GM11168 (cell line): ENCODE measurements around the gene ASPM.
"Not testable (repeated sequence)": the region's sequence is repeated elsewhere in the genome, so short reads cannot be mapped to it uniquely, and the experiment has no call there.

Experiments used
- in situ Hi-C: fragments of 300-500 bp; cut with MboI; formaldehyde crosslinking; loops from one replicate; pipeline ENCODE4 v1.12.0; 2022; ENCODE audit warnings: low sequenced_read_pairs; ENCODE audit not compliant: unreplicated experiment

The ASPM gene

GRCh38 chr1:197093226-197093885 lies 53.1 kb downstream of the ASPM start:
- in situ Hi-C loops = no loop called here

GRCh38 chr1:197092491-197093023 lies 53.9 kb downstream of the ASPM start:
- in situ Hi-C loops = no loop called here

- in situ Hi-C loops = no loop called here
Observed at GRCh38 chr1:197083474-197083873, 63.0 kb downstream of the ASPM start.

GRCh38 chr1:197081117-197081753 lies 65.2 kb downstream of the ASPM start:
- in situ Hi-C loops = no loop called here

- in situ Hi-C loops = no loop called here
Observed at GRCh38 chr1:197080323-197080722, 66.1 kb downstream of the ASPM start.

GRCh38 chr1:197076585-197076984 lies 69.9 kb downstream of the ASPM start:
- in situ Hi-C loops = no loop called here

- in situ Hi-C loops = loop anchor here (25.0 kb wide), 1 partner anchor 337 kb away; no protein-coding TSS in a partner anchor
Observed at GRCh38 chr1:197073978-197074377, 72.5 kb downstream of the ASPM start.

GRCh38 chr1:197067457-197067818 lies 79.0 kb downstream of the ASPM start:
- in situ Hi-C loops = loop anchor here (25.0 kb wide), 1 partner anchor 330 kb away; no protein-coding TSS in a partner anchor

- in situ Hi-C loops = loop anchor here (25.0 kb wide), 1 partner anchor 330 kb away; no protein-coding TSS in a partner anchor
Observed at GRCh38 chr1:197066719-197067456, 79.6 kb downstream of the ASPM start, which contains the start of gene F13B. Gene F13B (minus strand): TSS chr1:197067260. CDS start chr1:197067223, 37 bp downstream.

GRCh38 chr1:197066277-197066676 lies 80.2 kb downstream of the ASPM start:
- in situ Hi-C loops = loop anchor here (25.0 kb wide), 1 partner anchor 329 kb away; no protein-coding TSS in a partner anchor

- in situ Hi-C loops = loop anchor here (25.0 kb wide), 1 partner anchor 328 kb away; no protein-coding TSS in a partner anchor
Observed at GRCh38 chr1:197065559-197065958, 80.9 kb downstream of the ASPM start.

GRCh38 chr1:197063212-197063611 lies 83.3 kb downstream of the ASPM start:
- in situ Hi-C loops = loop anchor here (25.0 kb wide), 1 partner anchor 326 kb away; no protein-coding TSS in a partner anchor

GRCh38 chr1:197062692-197063091 lies 83.8 kb downstream of the ASPM start:
- in situ Hi-C loops = loop anchor here (25.0 kb wide), 1 partner anchor 325 kb away; no protein-coding TSS in a partner anchor

GRCh38 chr1:197049100-197049499 lies 97.4 kb downstream of the ASPM start:
- in situ Hi-C loops = no loop called here

- in situ Hi-C loops = no loop called here
Observed at GRCh38 chr1:197042676-197043341, 103.7 kb downstream of the ASPM start.

- in situ Hi-C loops = no loop called here
Observed at GRCh38 chr1:197041486-197042353, 104.7 kb downstream of the ASPM start.

- in situ Hi-C loops = no loop called here
Observed at GRCh38 chr1:197036861-197037260, 109.6 kb downstream of the ASPM start.

GRCh38 chr1:197034631-197035339 lies 111.7 kb downstream of the ASPM start:
- in situ Hi-C loops = not testable (repeated sequence)
